PC-9 (cell line): ENCODE data around the gene PEX5. TPM values are rescaled to one million over a fixed set of nuclear protein-coding genes. Genes with fewer than 3 reads are reported as not detected.

ENCODE experiments used
- BruUV-seq: library from RNA; stranded (reverse); fragments of 400-500 nt; replicated peaks from 2 replicates; lab custom pipeline; 2021; lab: Mats Ljungman, UMichigan
- CTCF ChIA-PET: fragments of 300-600 bp; sonication (Branson Sonifier 250); formaldehyde crosslinking; loops from one replicate; lab custom pipeline; 2022; ENCODE audit warnings: antibody characterized with exemption; lab: Charles Lee
- POLR2A ChIA-PET: fragments of 300-600 bp; sonication (Branson Sonifier 250); formaldehyde crosslinking; loops from one replicate; lab custom pipeline; 2022; ENCODE audit warnings: antibody characterized with exemption; ENCODE audit not compliant: unreplicated experiment; lab: Charles Lee
- DNase-seq, 2 experiments: peaks; one replicate each; pipeline versions ENCODE4 v3.0.0 to v3.0.0-alpha.2; 2015 to 2022; ENCODE audit warnings: mixed read lengths in 1 of 2
- H2AFZ ChIP-seq: fragments of 200-600 bp; sonication (generic); 2 replicates; pipeline ENCODE4 v1.8.1; 2017; ENCODE audit warnings: antibody characterized with exemption
- H3F3A ChIP-seq: fragments of 200-600 bp; sonication (generic); 2 replicates; pipeline ENCODE4 v1.8.1; 2017; ENCODE audit warnings: antibody characterized with exemption, mild to moderate bottlenecking, low read depth; ENCODE audit not compliant: insufficient read depth
- H3K27ac ChIP-seq: fragments of 200-600 bp; sonication (generic); 2 replicates; pipeline ENCODE4 v1.6.1; 2016; ENCODE audit warnings: mixed run types
- H3K27me3 ChIP-seq: fragments of 200-600 bp; sonication (generic); 2 replicates; pipeline ENCODE4 v1.6.1; 2016; ENCODE audit warnings: low read depth, mixed run types; ENCODE audit not compliant: insufficient read depth
- H3K36me3 ChIP-seq: fragments of 200-600 bp; sonication (generic); 2 replicates; pipeline ENCODE4 v1.6.1; 2016; ENCODE audit warnings: low read depth, mixed run types
- H3K4me1 ChIP-seq: fragments of 200-600 bp; sonication (generic); replicated peaks from 2 replicates; pipeline ENCODE4 v1.6.1; 2016; ENCODE audit warnings: mixed run types; ENCODE audit not compliant: insufficient read depth
- H3K4me2 ChIP-seq: fragments of 200-600 bp; sonication (generic); 2 replicates; pipeline ENCODE4 v1.6.1; 2017; ENCODE audit warnings: mixed run types
- H3K4me3 ChIP-seq: fragments of 200-600 bp; sonication (generic); 2 replicates; pipeline ENCODE4 v1.6.1; 2016; ENCODE audit warnings: mixed run types
- H3K79me2 ChIP-seq: fragments of 200-600 bp; sonication (generic); 2 replicates; pipeline ENCODE4 v1.6.1; 2017; ENCODE audit warnings: low read depth, mixed run types
- H3K9me2 ChIP-seq: fragments of 200-600 bp; sonication (generic); 2 replicates; pipeline ENCODE4 v1.8.1; 2017; ENCODE audit warnings: mild to moderate bottlenecking; ENCODE audit not compliant: insufficient read depth
- H3K9me3 ChIP-seq: fragments of 200-600 bp; sonication (generic); 2 replicates; pipeline ENCODE4 v1.8.1; 2016; ENCODE audit warnings: low read depth; ENCODE audit not compliant: insufficient read depth
- H4K20me1 ChIP-seq: fragments of 200-600 bp; sonication (generic); 2 replicates; pipeline ENCODE4 v1.8.1; 2017; ENCODE audit not compliant: insufficient read depth
- EZH2 ChIP-seq: fragments of 200-600 bp; sonication (generic); IDR thresholded peaks from 2 replicates; pipeline ENCODE4 v1.8.0; 2017; ENCODE audit warnings: antibody characterized with exemption, low read depth
- intact Hi-C: fragments of 100-400 bp; cut with micrococcal nuclease; formaldehyde crosslinking; loops from one replicate; pipeline ENCODE4 v1.10.0; 2022; ENCODE audit not compliant: unreplicated experiment
- total RNA-seq: library from RNA; stranded (reverse); gene quantifications from 2 replicates; pipeline ENCODE4 v1.2.3, GENCODE V29; 2021
- TF ChIP-seq, protein P1 (sequence below): fragments of 200-600 bp; sonication (generic); conservative IDR thresholded peaks from 2 replicates; pipeline ENCODE4 v1.6.1; 2017; ENCODE audit warnings: mixed run types, antibody characterized with exemption, mild to moderate bottlenecking, moderate library complexity

PEX5 gene
- total RNA-seq, 1 experiment from 2014 or later: 62.1 TPM

- CTCF ChIA-PET: no interaction called here
- POLR2A ChIA-PET: no interaction called here
- H3K4me1 ChIP-seq: no peaks in the 10 kb centered on the region
- no peaks in the 10 kb centered on the region for H3K9me2 ChIP-seq
- H3F3A ChIP-seq: 0 out of 2 replicates have a peak, but pooled peaks cover 4% of the 10 kb centered on the region
- 0 out of 2 replicates have a peak, but pooled peaks cover 2% of the 10 kb centered on the region for H3K36me3 ChIP-seq
- no TSS peak for BruUV-seq
- H4K20me1 ChIP-seq: no peaks in the 10 kb centered on the region
- no peaks in the 10 kb centered on the region for H3K79me2 ChIP-seq
- intact Hi-C loops: loop anchor here (2.0 kb wide), 1 partner anchor 151 kb away; no protein-coding TSS in a partner anchor
- no peak overlapping the region for H3K4me2 ChIP-seq
- DNase-seq: no peak
- TF ChIP-seq EZH2: no peak
- no peak overlapping the region for H2AFZ ChIP-seq
- no peak overlapping the region for H3K27ac ChIP-seq
- no peaks in the 10 kb centered on the region for H3K27me3 ChIP-seq
- peaks cover 12% of the 10 kb centered on the region for H3K9me3 ChIP-seq
- H3K4me3 ChIP-seq: no peak overlapping the region
Observed at GRCh38 chr12:7217475-7218069, 28.1 kb downstream of the PEX5 start.

DNA sequence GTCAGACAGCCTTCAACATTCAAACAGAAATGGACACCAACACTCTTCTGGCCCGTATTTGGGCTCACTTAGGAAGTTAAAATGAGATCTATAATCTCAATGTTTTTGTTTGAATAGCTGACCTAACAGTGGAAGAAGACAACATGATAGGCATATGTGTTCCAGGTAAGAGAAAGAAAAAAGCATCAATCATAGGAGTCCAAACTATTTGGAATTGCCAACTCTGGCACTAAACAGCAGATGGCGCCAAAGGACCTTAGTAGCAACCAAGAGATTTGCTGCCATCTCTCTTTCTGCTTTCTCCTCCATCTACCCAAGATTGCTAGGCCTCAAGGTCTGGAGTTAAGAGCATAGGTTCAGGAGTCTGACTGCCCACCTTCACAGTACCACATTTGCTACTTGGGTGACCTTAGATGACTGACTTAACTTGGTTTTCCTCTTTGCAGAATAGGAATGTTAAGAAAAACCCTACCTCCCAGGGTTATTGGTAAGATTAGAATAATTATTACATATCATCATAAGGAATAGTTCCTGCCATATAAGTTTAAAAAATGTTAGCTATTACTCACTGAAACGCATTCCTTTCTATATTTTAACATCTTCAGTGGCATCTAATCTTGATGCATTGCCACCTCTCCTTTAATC, 30.2 kb downstream of the PEX5 start:
- no peak overlapping the region for H2AFZ ChIP-seq
- H3K9me3 ChIP-seq: peaks cover 8% of the 10 kb centered on the region
- peak; percentile 60 to 69 for DNase-seq
- H3K9me2 ChIP-seq: no peaks in the 10 kb centered on the region
- no peak overlapping the region for H3K4me2 ChIP-seq
- ChIA-PET POLR2A (no interaction called here), CTCF (interaction anchor here (0.5 to 0.7 kb wide), 2 partner anchors 142 to 418 kb away, joined by 3 read pairs; no protein-coding TSS in a partner anchor)
- no peaks in the 10 kb centered on the region for H3K36me3 ChIP-seq
- no peaks in the 10 kb centered on the region for H3K79me2 ChIP-seq
- TF ChIP-seq, protein P1, sequence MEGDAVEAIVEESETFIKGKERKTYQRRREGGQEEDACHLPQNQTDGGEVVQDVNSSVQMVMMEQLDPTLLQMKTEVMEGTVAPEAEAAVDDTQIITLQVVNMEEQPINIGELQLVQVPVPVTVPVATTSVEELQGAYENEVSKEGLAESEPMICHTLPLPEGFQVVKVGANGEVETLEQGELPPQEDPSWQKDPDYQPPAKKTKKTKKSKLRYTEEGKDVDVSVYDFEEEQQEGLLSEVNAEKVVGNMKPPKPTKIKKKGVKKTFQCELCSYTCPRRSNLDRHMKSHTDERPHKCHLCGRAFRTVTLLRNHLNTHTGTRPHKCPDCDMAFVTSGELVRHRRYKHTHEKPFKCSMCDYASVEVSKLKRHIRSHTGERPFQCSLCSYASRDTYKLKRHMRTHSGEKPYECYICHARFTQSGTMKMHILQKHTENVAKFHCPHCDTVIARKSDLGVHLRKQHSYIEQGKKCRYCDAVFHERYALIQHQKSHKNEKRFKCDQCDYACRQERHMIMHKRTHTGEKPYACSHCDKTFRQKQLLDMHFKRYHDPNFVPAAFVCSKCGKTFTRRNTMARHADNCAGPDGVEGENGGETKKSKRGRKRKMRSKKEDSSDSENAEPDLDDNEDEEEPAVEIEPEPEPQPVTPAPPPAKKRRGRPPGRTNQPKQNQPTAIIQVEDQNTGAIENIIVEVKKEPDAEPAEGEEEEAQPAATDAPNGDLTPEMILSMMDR: peak; percentile 96
- TF ChIP-seq EZH2: no peak
- H3K27me3 ChIP-seq: no peaks in the 10 kb centered on the region
- BruUV-seq: no TSS peak
- H3F3A ChIP-seq: 0 out of 2 replicates have a peak, but pooled peaks cover 3% of the 10 kb centered on the region
- H3K27ac ChIP-seq: no peak overlapping the region
- intact Hi-C loops: loop anchor here (1.0 to 2.0 kb wide), 3 partner anchors 149 to 419 kb away; no protein-coding TSS in a partner anchor
- H3K4me1 ChIP-seq: no peaks in the 10 kb centered on the region
- no peaks in the 10 kb centered on the region for H4K20me1 ChIP-seq
- no peak overlapping the region for H3K4me3 ChIP-seq

DNA sequence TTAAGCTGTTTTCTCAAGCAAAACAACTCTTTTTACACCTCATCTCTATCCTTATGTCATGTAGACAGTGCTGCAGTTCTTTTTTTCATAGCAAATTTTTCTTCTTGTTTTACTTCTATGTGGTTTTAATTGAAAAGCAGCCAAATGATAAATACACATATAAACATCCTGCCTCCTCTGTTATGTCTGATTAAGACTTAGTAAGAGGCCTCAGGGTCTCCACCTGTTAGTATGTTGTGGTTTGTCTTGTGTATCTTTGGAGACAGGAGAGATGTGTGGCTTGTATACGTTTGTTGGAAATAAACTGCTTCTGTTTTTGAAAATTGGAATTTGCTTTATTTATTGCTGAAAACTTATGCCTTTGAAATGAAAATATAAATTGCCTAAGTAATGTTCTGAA, 32.0 kb downstream of the PEX5 start:
- intact Hi-C loops: no loop called here
- CTCF ChIA-PET: no interaction called here

More for the DNA sequence above, 32.0 kb downstream of the PEX5 start:
- no peak overlapping the region for H2AFZ ChIP-seq
- TF ChIP-seq, protein P1: no peak
- no peak for TF ChIP-seq EZH2
- H3K79me2 ChIP-seq: no peaks in the 10 kb centered on the region
- no peak overlapping the region for H3K4me3 ChIP-seq
- BruUV-seq: no TSS peak
- H3K9me3 ChIP-seq: no peaks in the 10 kb centered on the region
- no peaks in the 10 kb centered on the region for H3K4me1 ChIP-seq
- no peak overlapping the region for H3K4me2 ChIP-seq
- H4K20me1 ChIP-seq: no peaks in the 10 kb centered on the region
- no peaks in the 10 kb centered on the region for H3K36me3 ChIP-seq
- DNase-seq: no peak
- H3K9me2 ChIP-seq: no peaks in the 10 kb centered on the region
- POLR2A ChIA-PET: interaction anchor here (0.7 kb wide), 1 partner anchor 218 kb away, joined by 3 read pairs; no protein-coding TSS in a partner anchor
- no peaks in the 10 kb centered on the region for H3F3A ChIP-seq
- H3K27me3 ChIP-seq: no peaks in the 10 kb centered on the region
- H3K27ac ChIP-seq: no peak overlapping the region
